ENCODE measurements around the gene PCDHGA11. TPM values are rescaled to one million over a fixed set of nuclear protein-coding genes. Genes with fewer than 3 reads are reported as not detected.

The PCDHGA11 gene
- total RNA-seq, 4 donors from 2014 or later: 2.6 to 5.8 (median 4.4) TPM

- Histone ChIP-seq H3K4me3 (no peak overlapping the region), H3K4me1 (no peaks in the 10 kb centered on the region), H3K27me3 (peaks cover 4% of the 10 kb centered on the region), H3K27ac (no peak overlapping the region), H3K9me3 (peaks cover 64 to 97% of the 10 kb centered on the region in 2 donors), H3K36me3 (no peaks in the 10 kb centered on the region)
- WGBS, 2 donors (ENCODE audit: low coverage in 1 of 2): 72% methylated on average over 47 of the region's 74 CpGs; no CpG with 5 or more reads in 1 of the 2 donors
- in situ Hi-C loops (cut with MboI; ENCODE audit: low pct_ligation_motif_present in 1 of 4, low pct_unique_long_range_greater_than_20kb in 1 of 4, low sequenced_read_pairs in 3 of 4) (loop anchor here in 1 of 4 donors (10.0 kb wide), 1 partner anchor 136 kb away; no protein-coding TSS in a partner anchor), intact Hi-C loops (cut with DNase I; ENCODE audit: low total_unique reads) (loop anchor here (10.0 kb wide), 1 partner anchor 146 kb away; no protein-coding TSS in a partner anchor)
- no peak for DNase-seq
- TF ChIP-seq CTCF (IDR thresholded peaks at IDR 0.05) (no peak), POLR2A (IDR thresholded peaks at IDR 0.05) (no peak), POLR2AphosphoS5 (IDR thresholded peaks at IDR 0.05) (no peak), EP300 (IDR thresholded peaks at IDR 0.05; ENCODE audit: low read depth) (no peak)
Measured at GRCh38 chr5:141419074-141419880, 1.6 kb upstream of the PCDHGA11 start.

GRCh38 chr5:141421489-141421855 is 621 bp downstream of the PCDHGA11 start:
- Histone ChIP-seq H3K9me3 (peaks cover 75 to 99% of the 10 kb centered on the region in 2 donors), H3K27ac (no peak overlapping the region), H3K4me3 (peak overlapping the region in 1 of 4 donors; percentile 28), H3K27me3 (peaks cover 4% of the 10 kb centered on the region), H3K4me1 (no peaks in the 10 kb centered on the region), H3K36me3 (no peaks in the 10 kb centered on the region)
- WGBS, 2 donors (ENCODE audit: low coverage in 1 of 2): 16 to 31% methylated on average over 7 to 13 of the region's 13 CpGs
- no peak for DNase-seq
- in situ Hi-C loops (cut with MboI; ENCODE audit: low pct_ligation_motif_present in 1 of 4, low pct_unique_long_range_greater_than_20kb in 1 of 4, low sequenced_read_pairs in 3 of 4): no loop called here
- TF ChIP-seq POLR2A (IDR thresholded peaks at IDR 0.05) (no peak), CTCF (IDR thresholded peaks at IDR 0.05) (no peak), POLR2AphosphoS5 (IDR thresholded peaks at IDR 0.05) (no peak), EP300 (IDR thresholded peaks at IDR 0.05; ENCODE audit: low read depth) (no peak)
- intact Hi-C loops (cut with DNase I; ENCODE audit: low total_unique reads): no loop called here

- no peak overlapping the region for H3K4me3 ChIP-seq
- in situ Hi-C loops (cut with MboI; ENCODE audit: low pct_ligation_motif_present in 1 of 4, low pct_unique_long_range_greater_than_20kb in 1 of 4, low sequenced_read_pairs in 3 of 4): no loop called here
- no peak for DNase-seq
- peaks cover 85 to 99% of the 10 kb centered on the region in 2 donors for H3K9me3 ChIP-seq
- H3K27me3 ChIP-seq: peaks cover 4% of the 10 kb centered on the region
- TF ChIP-seq POLR2AphosphoS5 (IDR thresholded peaks at IDR 0.05) (no peak), EP300 (IDR thresholded peaks at IDR 0.05; ENCODE audit: low read depth) (no peak), POLR2A (IDR thresholded peaks at IDR 0.05) (no peak)
- no peaks in the 10 kb centered on the region for H3K4me1 ChIP-seq
- WGBS, 2 donors (ENCODE audit: low coverage in 1 of 2): 72% methylated on average over 39 of the region's 42 CpGs; no CpG with 5 or more reads in 1 of the 2 donors
- no peaks in the 10 kb centered on the region for H3K36me3 ChIP-seq
- H3K27ac ChIP-seq: no peak overlapping the region
- intact Hi-C loops (cut with DNase I; ENCODE audit: low total_unique reads): no loop called here
Measured at GRCh38 chr5:141422742-141423291, 2.0 kb downstream of the PCDHGA11 start.

- no peaks in the 10 kb centered on the region for H3K27me3 ChIP-seq
- TF ChIP-seq POLR2AphosphoS5 (IDR thresholded peaks at IDR 0.05): no peak
- TF ChIP-seq POLR2A (IDR thresholded peaks at IDR 0.05): no peak
- TF ChIP-seq EP300 (IDR thresholded peaks at IDR 0.05; ENCODE audit: low read depth): no peak
- TF ChIP-seq CTCF (IDR thresholded peaks at IDR 0.05): no peak
- no peaks in the 10 kb centered on the region for H3K36me3 ChIP-seq
- 80% methylated on average over 53 of the region's 53 CpGs; no CpG with 5 or more reads in 1 of the 2 donors for WGBS, 2 donors (ENCODE audit: low coverage in 1 of 2)
- no peak overlapping the region for H3K27ac ChIP-seq
- intact Hi-C loops (cut with DNase I; ENCODE audit: low total_unique reads): no loop called here
- no peak overlapping the region for H3K4me3 ChIP-seq
- H3K4me1 ChIP-seq: no peaks in the 10 kb centered on the region
- peaks cover 92 to 97% of the 10 kb centered on the region in 2 donors for H3K9me3 ChIP-seq
- DNase-seq: no peak
- in situ Hi-C loops (cut with MboI; ENCODE audit: low pct_ligation_motif_present in 1 of 4, low pct_unique_long_range_greater_than_20kb in 1 of 4, low sequenced_read_pairs in 3 of 4): no loop called here
Measured at GRCh38 chr5:141427783-141428426, 7.1 kb downstream of the PCDHGA11 start.
